CD4-positive, alpha-beta T cell (primary cell): ENCODE data around the gene CDC42SE2. TPM values are rescaled to one million over a fixed set of nuclear protein-coding genes. Genes with fewer than 3 reads are reported as not detected.
A peak's percentile ranks its signal among the peaks of the same experiment; 100 is the strongest.

Experiments
- ATAC-seq: fragments of 200-7000 bp; cut with Tn5 transposase; one replicate; pipeline ENCODE4 v1.10.0; 2022; ENCODE audit warnings: mild to moderate bottlenecking; ENCODE audit not compliant: poor library complexity
- CTCF ChIA-PET: fragments of 350-600 bp; sonication (Branson Sonifier 250); formaldehyde crosslinking; loops from one replicate; lab custom pipeline; 2021; ENCODE audit warnings: antibody characterized with exemption, inconsistent platforms; lab: Charles Lee
- POLR2A ChIA-PET: fragments of 350-600 bp; sonication (Branson Sonifier 250); formaldehyde crosslinking; loops from one replicate; lab custom pipeline; 2021; ENCODE audit warnings: antibody characterized with exemption, inconsistent platforms; lab: Charles Lee
- DNase-seq, 14 experiments: peaks; one replicate each; pipeline ENCODE4 v3.0.0-alpha.2; 2013 to 2020; ENCODE audit warnings: mixed read lengths in 2 of 14
- H3K27ac ChIP-seq, 2 donors: one replicate each; pipeline versions ENCODE4 v1.5.1 to v1.7.0; 2013; ENCODE audit warnings: low read length in 2 of 2, low read depth in 1 of 2, mild to moderate bottlenecking in 1 of 2
- H3K27me3 ChIP-seq, 2 experiments: 1 replicate in 1 of 2; 2 replicates in 1 of 2; pipeline versions ENCODE4 v1.6.1 to v1.7.0; 2013; ENCODE audit warnings: low read length in 2 of 2, control low read depth in 1 of 2, mild to moderate bottlenecking in 1 of 2, moderate library complexity in 1 of 2; ENCODE audit not compliant: insufficient read depth in 2 of 2, control insufficient read depth in 1 of 2
- H3K36me3 ChIP-seq: one replicate; pipeline ENCODE4 v1.6.1; 2013; ENCODE audit warnings: low read length, control low read depth; ENCODE audit not compliant: insufficient read depth
- H3K4me1 ChIP-seq: one replicate; pipeline ENCODE4 v1.6.1; 2013; ENCODE audit warnings: low read length, control low read depth; ENCODE audit not compliant: insufficient read depth
- H3K4me3 ChIP-seq: one replicate; pipeline ENCODE4 v1.5.1; 2013; ENCODE audit warnings: mild to moderate bottlenecking, low read length, moderate library complexity
- H3K9me3 ChIP-seq, 2 experiments: 1 replicate in 1 of 2; 2 replicates in 1 of 2; pipeline versions ENCODE4 v1.6.1 to v1.7.0; 2013; ENCODE audit warnings: low read length in 2 of 2, mild to moderate bottlenecking in 2 of 2, control low read depth in 1 of 2, moderate library complexity in 1 of 2; ENCODE audit not compliant: control insufficient read depth in 1 of 2, insufficient read depth in 1 of 2
- H3K27ac Mint-ChIP-seq: one replicate; pipeline ENCODE4 v1.8.0; 2020; ENCODE audit warnings: mixed read lengths
- H3K27me3 Mint-ChIP-seq: one replicate; pipeline ENCODE4 v1.8.0; 2021; ENCODE audit warnings: mixed read lengths
- H3K36me3 Mint-ChIP-seq: one replicate; pipeline ENCODE4 v1.8.0; 2021; ENCODE audit warnings: low read depth, mixed read lengths
- H3K4me1 Mint-ChIP-seq: one replicate; pipeline ENCODE4 v1.8.0; 2021; ENCODE audit warnings: low read depth, mixed read lengths
- H3K4me3 Mint-ChIP-seq: one replicate; pipeline ENCODE4 v1.8.0; 2020; ENCODE audit warnings: mild to moderate bottlenecking, mixed read lengths
- H3K9me3 Mint-ChIP-seq: one replicate; pipeline ENCODE4 v1.8.0; 2020; ENCODE audit warnings: mixed read lengths
- CTCF ChIP-seq: fragments of 200-600 bp; IDR thresholded peaks from one replicate; pipeline ENCODE4 v1.8.0; 2022; ENCODE audit warnings: antibody characterized with exemption, mild to moderate bottlenecking
- intact Hi-C, 2 experiments: fragments of 100-400 bp; cut with DNase I in 1 of 2; cut with micrococcal nuclease in 1 of 2; formaldehyde crosslinking; loops; one replicate each; pipeline versions ENCODE4 v1.15.1 to v1.9.0; 2023 to 2025; cut with DNase I, micrococcal nuclease
- total RNA-seq, 174 experiments: library from RNA in 2 of 174; stranded (reverse) in 2 of 174; gene quantifications; one replicate each; pipeline ENCODE4 v1.2.3 and lab custom pipeline; 2021 to 2026

The CDC42SE2 gene
- total RNA-seq, 2 experiments from 2014 or later, result 218 to 230 TPM

GRCh38 chr5:131386779-131387178 lies 122.9 kb downstream of the CDC42SE2 start:
- Mint-ChIP-seq H3K4me1 (peaks cover 88% of the 10 kb centered on the region), H3K27me3 (no peaks in the 10 kb centered on the region), H3K27ac (peak overlapping the region; percentile 97), H3K4me3 (no peak overlapping the region), H3K9me3 (no peaks in the 10 kb centered on the region), H3K36me3 (peaks cover 86% of the 10 kb centered on the region)
- peak overlapping the region in 1 of 2 donors; percentile 14 for H3K27ac ChIP-seq
- peaks cover 50% of the 10 kb centered on the region for H3K4me1 ChIP-seq
- intact Hi-C loops, result no loop called here
- TF ChIP-seq CTCF, result no peak
- CTCF ChIA-PET, result no interaction called here
- DNase-seq (no peak), ATAC-seq (no peak)
- no peaks in the 10 kb centered on the region for H3K27me3 ChIP-seq
- H3K36me3 ChIP-seq, result peaks cover 71% of the 10 kb centered on the region
- H3K9me3 ChIP-seq, result no peaks in the 10 kb centered on the region
- H3K4me3 ChIP-seq, result no peak overlapping the region
- POLR2A ChIA-PET, result interaction anchor here (0.6 to 1.4 kb wide), 3 partner anchors 21 to 122 kb away, joined by 3 to 5 read pairs (median 3); partner anchors contain the start of gene CDC42SE2

DNA sequence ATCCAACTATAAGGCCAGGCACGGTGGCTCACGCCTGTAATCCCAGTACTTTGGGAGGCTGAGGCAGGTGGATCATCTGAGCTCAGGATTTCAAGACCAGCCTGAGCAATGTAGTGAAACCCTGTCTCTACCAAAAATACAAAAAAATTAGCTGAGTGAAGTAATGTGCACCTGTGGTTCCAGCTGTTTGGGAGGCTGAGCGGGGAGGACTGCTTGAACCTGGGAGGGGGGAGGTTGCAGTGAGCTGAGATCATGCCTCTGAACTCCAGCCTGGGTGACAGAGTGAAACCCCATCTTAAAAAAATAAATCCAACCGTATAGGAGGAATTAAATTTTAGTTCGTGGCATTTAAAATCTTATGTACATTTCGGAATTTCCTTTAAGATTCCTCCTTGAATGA lies 123.4 kb downstream of the CDC42SE2 start:
- H3K4me1 Mint-ChIP-seq, result peaks cover 88% of the 10 kb centered on the region
- peaks cover 90% of the 10 kb centered on the region for H3K36me3 Mint-ChIP-seq
- Histone ChIP-seq H3K27me3 (no peaks in the 10 kb centered on the region), H3K4me3 (no peak overlapping the region), H3K9me3 (no peaks in the 10 kb centered on the region), H3K36me3 (peaks cover 76% of the 10 kb centered on the region), H3K4me1 (peaks cover 50% of the 10 kb centered on the region), H3K27ac (peak overlapping the region; percentile 25 to 35)
- H3K9me3 Mint-ChIP-seq, result no peaks in the 10 kb centered on the region
- ATAC-seq (no peak), DNase-seq (no peak)
- TF ChIP-seq CTCF, result no peak
- CTCF ChIA-PET, result no interaction called here
- peak overlapping the region; percentile 8 for H3K4me3 Mint-ChIP-seq
- POLR2A ChIA-PET, result interaction anchor here (1.3 to 1.4 kb wide), 2 partner anchors 21 to 122 kb away, joined by 3 to 5 read pairs; partner anchors contain the start of gene CDC42SE2
- H3K27ac Mint-ChIP-seq, result peak overlapping the region; percentile 97
- intact Hi-C loops, result no loop called here
- no peaks in the 10 kb centered on the region for H3K27me3 Mint-ChIP-seq

- ChIA-PET POLR2A (interaction anchor here (0.8 to 1.6 kb wide), 4 partner anchors 11 to 125 kb away, joined by 3 to 5 read pairs (median 3); no protein-coding TSS in a partner anchor), CTCF (no interaction called here)
- no peak for ATAC-seq
- no peaks in the 10 kb centered on the region for H3K27me3 Mint-ChIP-seq
- H3K9me3 ChIP-seq, result no peaks in the 10 kb centered on the region
- no peaks in the 10 kb centered on the region for H3K9me3 Mint-ChIP-seq
- peak overlapping the region; percentile 39 to 56 for H3K27ac ChIP-seq
- H3K36me3 ChIP-seq, result peaks cover 90% of the 10 kb centered on the region
- peaks cover 51% of the 10 kb centered on the region for H3K4me1 ChIP-seq
- H3K36me3 Mint-ChIP-seq, result peaks cover 97% of the 10 kb centered on the region
- H3K27me3 ChIP-seq, result no peaks in the 10 kb centered on the region
- intact Hi-C loops, result no loop called here
- H3K27ac Mint-ChIP-seq, result peak overlapping the region; percentile 97
- DNase-seq, result no peak
- no peak overlapping the region for H3K4me3 ChIP-seq
- H3K4me3 Mint-ChIP-seq, result peak overlapping the region; percentile 32
- no peak for TF ChIP-seq CTCF
- peaks cover 88% of the 10 kb centered on the region for H3K4me1 Mint-ChIP-seq
Measured at GRCh38 chr5:131389096-131389868, 125.4 kb downstream of the CDC42SE2 start.
